HepG2 (cell line): ENCODE data around the gene SEMA3B. TPM values are rescaled to one million over a fixed set of nuclear protein-coding genes. Genes with fewer than 3 reads are reported as not detected.

Experiments used
- ATRX ChIP-seq: sonication (generic); formaldehyde crosslinking; IDR thresholded peaks from 2 replicates; pipeline ENCODE4 v1.4.0; 2020; ENCODE audit warnings: missing genetic modification reagents, borderline replicate concordance
- HOMEZ ChIP-seq: IDR thresholded peaks from 2 replicates; pipeline ENCODE4 v1.6.1; 2016; ENCODE audit warnings: low read depth
- KDM5B ChIP-seq: sonication (generic); formaldehyde crosslinking; IDR thresholded peaks from 2 replicates; pipeline ENCODE4 v1.4.0; 2020; ENCODE audit warnings: missing genetic modification reagents, mild to moderate bottlenecking, borderline replicate concordance
- NKX3-1 ChIP-seq: sonication (generic); formaldehyde crosslinking; IDR thresholded peaks from 2 replicates; pipeline ENCODE4 v1.5.0; 2020; ENCODE audit warnings: missing genetic modification reagents
- PHF5A ChIP-seq: IDR thresholded peaks from one replicate; pipeline ENCODE4 v1.6.1; 2018; ENCODE audit warnings: low read depth, missing genetic modification reagents; ENCODE audit not compliant: unreplicated experiment
- PPARG ChIP-seq: conservative IDR thresholded peaks from 2 replicates; pipeline ENCODE4 v1.6.1; 2016; ENCODE audit warnings: missing biosample characterization, missing genetic modification reagents
- SIX4 ChIP-seq: sonication (generic); formaldehyde crosslinking; IDR thresholded peaks from 2 replicates; pipeline ENCODE4 v1.4.0; 2020; ENCODE audit warnings: missing genetic modification reagents
- SOX6 ChIP-seq, 2 experiments: fragments of 450-650 bp in 1 of 2; sonication (generic) in 1 of 2; formaldehyde crosslinking in 1 of 2; IDR thresholded peaks; 2 replicates each; pipeline versions ENCODE4 v1.4.0 to v1.6.1; 2017 to 2020; ENCODE audit warnings: antibody characterized with exemption in 1 of 2, mild to moderate bottlenecking in 1 of 2, missing genetic modification reagents in 1 of 2
- SRSF9 ChIP-seq: fragments of 200-400 bp; formaldehyde crosslinking; IDR thresholded peaks from 2 replicates; pipeline ENCODE4 v1.6.1; 2018; ENCODE audit warnings: borderline replicate concordance, mild to moderate bottlenecking, low read depth, low read length; ENCODE audit not compliant: insufficient read depth, poor library complexity, severe bottlenecking
- ZGPAT ChIP-seq: IDR thresholded peaks from 2 replicates; pipeline ENCODE4 v1.6.1; 2016; ENCODE audit warnings: mild to moderate bottlenecking
- ZNF138 ChIP-seq: sonication (generic); formaldehyde crosslinking; IDR thresholded peaks from 2 replicates; pipeline ENCODE4 v1.5.0; 2020; ENCODE audit warnings: mild to moderate bottlenecking, low read depth, missing genetic modification reagents
- ZNF350 ChIP-seq: sonication (generic); formaldehyde crosslinking; IDR thresholded peaks from 2 replicates; pipeline ENCODE4 v1.4.0; 2020; ENCODE audit warnings: mild to moderate bottlenecking, low read depth, missing genetic modification reagents, borderline replicate concordance
- ZNF367 ChIP-seq: sonication (generic); formaldehyde crosslinking; IDR thresholded peaks from 2 replicates; pipeline ENCODE4 v1.4.0; 2020; ENCODE audit warnings: missing genetic modification reagents, borderline replicate concordance
- ZNF501 ChIP-seq: sonication (generic); formaldehyde crosslinking; IDR thresholded peaks from 2 replicates; pipeline ENCODE4 v1.5.1; 2020; ENCODE audit warnings: mild to moderate bottlenecking, moderate library complexity, missing genetic modification reagents
- ZNF609 ChIP-seq: sonication (generic); formaldehyde crosslinking; IDR thresholded peaks from 2 replicates; pipeline ENCODE4 v1.4.0; 2020; ENCODE audit warnings: mild to moderate bottlenecking, missing genetic modification reagents, borderline replicate concordance
- ZNF816 ChIP-seq: sonication (generic); formaldehyde crosslinking; IDR thresholded peaks from 2 replicates; pipeline ENCODE4 v1.8.0; 2022; ENCODE audit warnings: missing genetic modification reagents, mild to moderate bottlenecking, borderline replicate concordance
- ZSCAN20 ChIP-seq: sonication (generic); formaldehyde crosslinking; IDR thresholded peaks from 2 replicates; pipeline ENCODE4 v1.4.0; 2020; ENCODE audit warnings: missing genetic modification reagents, mild to moderate bottlenecking, borderline replicate concordance
- polyA plus RNA-seq, 8 experiments: library from polyadenylated mRNA; depleted of rRNA in 3 of 8; stranded (reverse) in 7 of 8; unstranded in 1 of 8; fragments of >200 nt; fragmentation: Illumina TruSeq in 4 of 8; extraction: Trizol in 4 of 8; gene quantifications; 2 replicates each; pipeline versions ENCODE4 v1.2.1 to v1.2.3, GENCODE V29; 2011 to 2016; ENCODE audit warnings: low read depth in 4 of 8, missing spikeins in 1 of 8, mixed read lengths in 1 of 8; ENCODE audit not compliant: insufficient read depth in 1 of 8
- total RNA-seq, 5 experiments: library from RNA; depleted of rRNA; stranded (reverse); fragments of >200 nt; fragmentation: Illumina TruSeq; extraction: Trizol; gene quantifications; 2 replicates each; pipeline ENCODE4 v1.2.3, GENCODE V29; 2016; ENCODE audit warnings: low read depth in 1 of 5
- TF ChIP-seq, protein P1 (sequence below): sonication (generic); formaldehyde crosslinking; IDR thresholded peaks from 2 replicates; pipeline ENCODE4 v1.4.0; 2020; ENCODE audit warnings: missing genetic modification reagents, borderline replicate concordance
- TF ChIP-seq, protein P2 (sequence below): sonication (generic); formaldehyde crosslinking; IDR thresholded peaks from 2 replicates; pipeline ENCODE4 v1.5.1; 2020; ENCODE audit warnings: missing genetic modification reagents, mild to moderate bottlenecking, borderline replicate concordance

The SEMA3B gene
- total and polyA plus RNA-seq, 2 of the 13 experiments (the other 11 are each of a cell fraction or from before 2014, with no cell fraction given): 93.2 to 158 TPM

DNA sequence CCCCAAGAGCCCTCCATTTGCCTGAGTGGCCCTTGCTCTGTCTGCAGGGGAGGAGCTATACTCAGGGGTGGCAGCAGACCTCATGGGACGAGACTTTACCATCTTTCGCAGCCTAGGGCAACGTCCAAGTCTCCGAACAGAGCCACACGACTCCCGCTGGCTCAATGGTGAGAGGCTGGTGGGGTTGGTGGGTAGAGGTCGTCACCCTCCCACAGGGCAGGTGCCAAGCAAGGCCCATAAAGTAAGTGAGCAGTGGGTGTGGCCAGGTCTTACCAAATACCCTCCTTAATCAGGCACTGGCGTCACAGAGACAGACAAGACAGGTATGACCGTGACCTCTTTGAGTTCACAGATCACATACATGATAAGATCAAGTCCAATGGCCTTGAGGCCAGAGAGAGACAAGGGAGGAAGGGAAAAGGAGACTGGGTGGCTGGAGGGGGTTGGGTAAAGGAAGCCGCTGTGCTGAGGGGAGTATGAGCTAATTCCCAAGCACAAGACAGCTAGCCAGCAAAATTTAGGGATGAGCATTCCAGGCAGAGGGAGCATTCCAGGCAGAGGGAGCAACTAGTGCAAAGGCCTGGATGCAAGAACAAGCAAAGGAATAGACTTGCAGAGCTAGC, 2.5 kb downstream of the SEMA3B start (continued):
- TF ChIP-seq ZNF350 (no peak), ZGPAT (CRISPR knock-in tag) (no peak), ZNF816 (no peak), PPARG (0 out of 2 replicates have a peak, but pooled peaks have one; percentile 20), ZNF367 (CRISPR knock-in tag) (no peak), PHF5A (CRISPR knock-in tag) (no peak), KDM5B (CRISPR knock-in tag) (no peak), HOMEZ (CRISPR knock-in tag) (no peak), SRSF9 (no peak), ATRX (CRISPR knock-in tag) (no peak), ZNF609 (CRISPR knock-in tag) (peak; percentile 40; the same call in 1 of the 2 replicates), ZNF501 (CRISPR knock-in tag) (no peak), NKX3-1 (CRISPR knock-in tag) (no peak), SIX4 (CRISPR knock-in tag) (peak; percentile 59; the same call in 1 of the 2 replicates), ZNF138 (CRISPR knock-in tag) (no peak), ZSCAN20 (no peak), SOX6 (IDR thresholded peaks at IDR 0.05) (no peak), SOX6 (CRISPR knock-in tag; IDR thresholded peaks at IDR 0.05) (peak; percentile 40)
- TF ChIP-seq, protein P1, sequence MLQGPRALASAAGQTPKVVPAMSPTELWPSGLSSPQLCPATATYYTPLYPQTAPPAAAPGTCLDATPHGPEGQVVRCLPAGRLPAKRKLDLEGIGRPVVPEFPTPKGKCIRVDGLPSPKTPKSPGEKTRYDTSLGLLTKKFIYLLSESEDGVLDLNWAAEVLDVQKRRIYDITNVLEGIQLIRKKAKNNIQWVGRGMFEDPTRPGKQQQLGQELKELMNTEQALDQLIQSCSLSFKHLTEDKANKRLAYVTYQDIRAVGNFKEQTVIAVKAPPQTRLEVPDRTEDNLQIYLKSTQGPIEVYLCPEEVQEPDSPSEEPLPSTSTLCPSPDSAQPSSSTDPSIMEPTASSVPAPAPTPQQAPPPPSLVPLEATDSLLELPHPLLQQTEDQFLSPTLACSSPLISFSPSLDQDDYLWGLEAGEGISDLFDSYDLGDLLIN: no peak
- TF ChIP-seq, protein P2, sequence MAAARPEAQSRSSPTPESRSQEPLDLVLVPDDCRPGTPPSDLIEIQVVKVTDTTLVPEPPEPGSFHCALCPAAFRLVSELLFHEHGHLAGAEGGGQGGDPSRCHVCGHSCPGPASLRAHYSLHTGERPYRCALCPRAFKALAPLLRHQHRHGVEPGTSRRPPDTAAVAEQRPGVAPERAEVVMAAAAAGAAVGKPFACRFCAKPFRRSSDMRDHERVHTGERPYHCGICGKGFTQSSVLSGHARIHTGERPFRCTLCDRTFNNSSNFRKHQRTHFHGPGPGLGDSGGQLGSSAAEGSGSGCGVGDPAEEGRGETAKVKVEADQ (CRISPR knock-in tag): no peak
